ENCODE data around the gene ZNF420.
"Not testable (repeated sequence)": the region's sequence is repeated elsewhere in the genome, so short reads cannot be mapped to it uniquely, and the experiment has no call there.

The ZNF420 gene

DNA sequence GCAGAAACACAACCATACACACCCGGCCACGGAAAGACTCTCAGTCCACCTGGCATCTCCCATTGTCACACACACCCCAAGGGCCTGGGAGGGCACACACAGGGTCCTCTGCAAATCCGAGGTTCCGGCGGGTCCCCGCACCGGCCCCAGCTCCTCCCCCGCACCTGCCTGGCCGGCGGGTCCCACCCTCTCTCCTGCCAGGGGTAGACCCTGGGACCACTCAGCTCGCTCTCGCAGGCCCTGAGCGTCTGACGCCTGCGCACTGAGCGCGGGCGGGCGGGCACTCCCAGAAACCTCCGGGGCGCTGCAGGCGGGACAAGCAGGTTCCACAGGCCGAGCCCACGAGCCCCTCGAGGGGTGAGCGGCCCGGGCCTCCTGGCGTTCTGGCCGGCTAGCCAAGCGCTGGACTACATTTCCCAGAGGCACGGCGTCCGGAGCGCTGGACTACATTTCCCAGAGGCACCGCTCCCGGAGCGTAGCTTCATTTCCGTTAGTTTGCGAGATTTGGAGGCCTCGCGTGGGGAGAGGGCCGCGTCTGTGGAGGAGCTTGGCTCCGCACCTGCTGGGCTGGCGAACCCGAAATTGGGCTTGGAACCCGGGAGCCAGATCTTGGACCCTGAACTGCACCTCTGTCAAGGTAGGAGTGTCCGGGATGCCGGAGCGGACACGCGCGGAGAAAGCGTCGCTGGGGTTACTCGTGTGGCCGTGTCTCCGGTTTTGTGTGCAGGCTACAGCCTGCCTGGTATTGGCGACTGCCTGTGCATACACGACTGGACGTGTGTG is at the start of gene ZNF420:
ZNF420 (plus strand) TSS at position 500 of the 783 bp plus-strand sequence. CDS start 10,686 bp downstream, outside the sequence.
- DNase-seq = peak; percentile 91

DNA sequence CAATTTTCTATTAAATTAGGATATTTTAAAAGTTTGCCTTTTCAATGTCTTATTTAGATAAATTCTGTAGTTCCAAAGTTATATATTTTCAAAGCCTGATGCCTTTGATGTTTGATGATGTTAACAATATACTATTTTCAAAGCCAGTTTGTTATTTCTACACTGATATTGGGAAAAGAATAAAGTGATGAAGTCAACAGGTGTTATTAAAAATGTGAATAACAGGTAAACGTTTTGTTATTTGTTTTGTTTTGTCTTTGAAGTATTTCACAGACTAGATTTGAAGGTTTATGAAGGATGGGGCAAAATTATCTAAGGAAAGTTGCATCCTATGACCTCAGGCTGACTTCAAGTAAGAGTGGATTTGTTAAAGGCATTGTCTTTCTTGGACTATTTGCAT is 33.1 kb upstream of the ZNF420 start:
- DNase-seq = no peak

DNA sequence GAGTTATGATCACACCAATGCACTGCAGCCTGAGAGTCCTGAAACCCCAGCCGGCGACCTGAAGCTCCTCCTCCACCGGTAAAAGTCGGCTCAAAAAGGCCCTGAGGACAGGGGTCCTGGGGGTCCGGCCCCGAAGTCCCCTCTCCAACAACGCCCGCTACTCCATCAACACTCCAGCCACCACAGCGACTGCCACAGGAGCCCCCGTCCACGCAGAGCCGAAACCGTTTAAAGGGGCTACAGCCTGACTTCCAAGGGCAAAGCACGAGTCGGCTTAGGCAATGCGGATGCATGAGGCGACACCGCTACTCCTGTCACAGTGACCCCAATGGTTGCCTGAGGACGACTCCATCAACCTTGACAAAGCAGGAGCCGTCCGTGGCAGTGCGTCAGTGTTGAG is 22.9 kb upstream of the ZNF420 start:
- no peak for DNase-seq

DNA sequence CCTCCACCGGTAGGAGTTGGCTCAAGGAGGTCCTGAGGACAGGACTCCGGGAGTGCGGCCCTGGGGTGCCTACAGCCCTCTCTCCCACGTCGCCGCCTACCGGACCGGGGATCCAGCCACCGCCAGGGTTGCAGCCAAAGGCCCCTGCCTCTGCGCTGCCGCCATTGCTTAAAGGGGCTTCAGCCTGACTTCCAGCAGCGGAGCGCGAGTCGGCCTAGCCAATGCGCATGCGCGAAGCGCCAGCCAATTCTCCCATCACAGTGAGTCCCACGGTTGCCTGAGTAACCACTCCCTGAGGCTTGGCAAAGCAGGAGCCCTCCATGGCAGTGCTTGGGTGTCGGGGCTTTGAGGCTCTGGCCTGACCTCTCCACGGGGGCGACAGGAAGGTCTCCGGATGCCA is 21.5 kb upstream of the ZNF420 start:
- no peak for DNase-seq

DNA sequence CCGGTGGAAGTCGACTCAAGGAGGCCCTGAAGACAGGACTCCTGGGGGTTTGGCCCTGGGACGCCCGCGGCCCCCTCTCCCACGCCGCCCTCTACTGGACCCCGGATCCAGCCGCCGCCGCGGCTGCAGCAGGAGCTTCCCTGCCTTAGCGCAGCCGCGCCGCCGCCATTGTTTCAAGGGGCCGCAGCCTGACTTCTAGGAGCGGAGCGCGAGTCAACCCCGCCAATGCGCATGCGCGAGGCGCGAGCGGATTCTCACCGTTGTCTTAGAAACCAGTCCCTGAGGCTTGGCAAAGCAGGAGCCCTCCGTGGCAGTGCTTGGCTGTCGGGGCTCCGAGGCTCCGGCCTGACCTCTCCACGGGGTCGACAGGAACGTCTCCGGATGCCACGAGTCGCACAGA is 19.1 kb upstream of the ZNF420 start:
- no peak for DNase-seq

DNA sequence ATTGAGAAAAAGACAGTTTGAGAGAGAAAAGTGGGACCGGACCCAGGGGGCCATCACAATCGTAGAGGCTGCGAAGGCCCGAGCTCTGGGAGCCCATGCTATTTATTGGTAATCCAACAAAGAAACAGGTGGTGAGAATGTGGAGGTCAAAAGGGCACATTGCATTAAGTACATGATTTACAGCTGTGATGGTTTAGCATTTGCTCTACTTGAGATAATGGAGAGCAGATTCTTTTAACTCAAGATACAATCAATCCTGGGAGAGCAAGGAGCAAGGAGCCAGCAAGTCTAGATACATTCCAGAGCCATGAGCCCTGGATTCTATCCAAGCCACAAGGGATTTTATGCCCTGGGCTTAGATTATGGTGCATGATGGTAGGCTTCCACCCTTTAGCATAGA is 13.3 kb upstream of the ZNF420 start:
- DNase-seq = not testable (repeated sequence)

DNA sequence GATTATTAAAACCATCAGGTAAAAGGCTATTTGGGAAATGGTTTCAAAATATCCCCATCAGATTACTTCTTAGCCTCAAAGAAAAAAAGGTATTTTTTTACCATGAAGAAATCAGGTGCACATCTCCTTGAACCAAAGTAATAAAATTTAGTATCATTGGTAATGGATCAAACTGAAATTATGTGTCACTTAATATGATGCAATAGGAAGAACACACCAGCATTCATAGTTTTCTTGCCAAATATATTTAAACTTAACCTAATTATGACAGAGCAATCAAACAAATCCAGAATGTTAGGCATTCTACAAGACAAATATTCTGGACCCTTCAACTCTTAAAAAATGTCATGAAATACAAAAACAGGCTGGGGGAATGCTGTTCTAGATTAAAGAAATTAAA is 4.1 kb upstream of the ZNF420 start:
- DNase-seq = no peak

DNA sequence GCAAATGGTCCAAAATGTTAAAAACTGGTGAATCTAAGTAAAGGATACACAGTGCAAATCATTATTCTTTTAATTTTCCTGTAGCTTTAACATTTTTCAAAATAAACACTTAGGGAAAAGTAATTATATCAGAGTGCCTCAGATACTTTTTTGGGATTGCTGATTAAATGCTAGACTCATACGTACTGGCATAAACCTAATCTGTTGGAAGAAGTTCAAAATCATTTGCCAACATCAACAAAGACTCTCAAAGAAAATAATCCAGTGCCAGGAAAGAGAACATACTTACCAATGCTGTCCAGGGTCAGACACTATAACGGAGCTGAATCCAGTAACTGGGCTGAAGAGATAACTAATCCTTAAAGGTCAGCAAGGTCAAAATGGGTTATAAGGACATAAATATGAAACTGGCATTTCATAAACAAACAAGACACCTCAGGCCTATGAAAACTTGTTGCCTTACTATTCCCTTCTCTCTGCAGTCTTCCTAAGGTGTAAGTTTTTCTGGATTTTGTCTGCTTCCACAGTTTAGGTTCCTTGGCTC is 3.3 kb upstream of the ZNF420 start:
- no peak for DNase-seq

DNA sequence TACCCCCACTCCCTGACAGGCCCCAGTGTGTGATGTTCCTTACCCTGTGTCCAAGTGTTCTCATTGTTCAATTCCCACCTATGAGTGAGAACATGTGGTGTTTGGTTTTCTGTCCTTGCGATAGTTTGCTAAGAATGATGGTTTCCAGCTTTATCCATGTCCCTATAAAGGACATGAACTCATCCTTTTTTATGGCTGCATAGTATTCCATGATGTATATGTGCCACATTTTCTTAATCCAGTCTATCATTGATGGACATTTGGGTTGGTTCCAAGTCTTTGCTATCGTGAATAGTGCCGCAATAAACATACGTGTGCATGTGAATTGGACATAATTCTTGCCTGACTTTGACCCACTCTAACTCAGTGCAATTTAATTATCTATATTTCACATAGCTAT is 1.7 kb upstream of the ZNF420 start:
- not testable (repeated sequence) for DNase-seq

DNA sequence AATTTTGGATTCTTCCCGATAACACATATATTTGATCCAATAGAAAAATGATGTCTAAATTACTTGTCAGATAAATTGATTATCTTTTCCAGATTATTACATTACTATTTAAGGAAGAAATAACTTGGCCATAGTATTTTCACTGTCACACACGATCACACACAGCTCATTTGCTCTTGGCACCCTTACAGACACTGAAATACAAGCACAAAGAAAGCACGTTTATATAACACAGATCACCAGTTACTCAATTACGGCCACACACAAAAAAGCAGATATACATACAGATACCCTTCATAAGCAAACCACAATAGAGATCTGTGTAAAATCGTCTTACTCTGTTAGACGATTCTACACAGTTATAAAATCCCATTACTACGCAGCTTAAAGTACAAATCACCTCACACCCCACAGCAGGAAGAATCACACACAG is 716 bp upstream of the ZNF420 start:
- no peak for DNase-seq

DNA sequence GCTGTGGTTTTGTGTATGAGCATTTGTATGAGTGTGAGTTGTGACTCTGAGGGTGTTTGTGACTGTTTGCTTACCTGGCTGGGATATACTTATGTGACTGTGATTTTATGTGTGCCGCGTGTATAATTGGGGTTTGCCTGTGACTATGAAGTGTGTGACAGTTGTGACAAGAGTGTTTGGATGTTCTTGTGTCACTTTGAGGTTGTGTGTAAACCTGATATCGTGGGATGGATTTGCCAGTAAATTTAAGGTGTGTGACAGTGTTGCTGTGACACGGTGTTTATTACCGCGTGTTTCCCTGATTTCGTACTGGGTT is 442 bp downstream of the ZNF420 start:
- no peak for DNase-seq

DNA sequence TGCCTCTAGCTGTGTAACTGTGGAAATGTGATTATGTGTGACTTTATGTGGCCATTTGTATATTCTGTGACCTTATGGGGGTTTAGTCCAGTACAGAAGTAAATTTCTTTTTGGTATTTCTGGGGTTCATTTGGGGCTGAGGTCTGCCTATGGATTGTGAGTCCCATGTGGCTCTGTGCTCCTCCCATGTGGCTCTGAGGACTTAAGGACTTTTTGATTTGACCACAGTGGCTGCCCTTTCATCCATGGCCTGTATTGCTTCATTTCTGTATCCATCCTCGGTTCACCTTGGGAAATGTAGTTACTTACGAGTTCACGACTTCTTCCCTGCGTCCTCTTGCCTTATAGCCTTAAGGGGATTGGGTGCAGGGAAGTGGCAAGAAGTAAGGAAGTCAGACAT is 1.0 kb downstream of the ZNF420 start:
- no peak for DNase-seq

DNA sequence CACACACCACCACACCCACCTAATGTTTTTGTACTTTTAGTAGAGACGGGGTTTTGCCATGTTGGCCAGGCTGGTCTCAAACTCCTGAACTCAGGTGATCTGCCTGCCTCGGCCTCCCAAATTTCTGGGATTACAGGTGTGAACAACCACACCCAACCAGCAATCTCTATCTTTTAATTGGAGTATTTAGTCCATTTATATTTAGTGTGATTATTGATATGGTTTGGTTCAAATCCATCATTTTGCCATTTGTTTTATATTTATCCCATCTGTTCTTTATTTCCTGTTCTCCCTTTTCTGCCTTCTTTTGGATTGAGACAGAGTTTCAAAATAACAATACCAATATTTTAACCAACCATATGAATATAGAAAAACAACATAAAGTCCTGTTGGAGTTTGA is 4.1 kb downstream of the ZNF420 start:
- DNase-seq = no peak

DNA sequence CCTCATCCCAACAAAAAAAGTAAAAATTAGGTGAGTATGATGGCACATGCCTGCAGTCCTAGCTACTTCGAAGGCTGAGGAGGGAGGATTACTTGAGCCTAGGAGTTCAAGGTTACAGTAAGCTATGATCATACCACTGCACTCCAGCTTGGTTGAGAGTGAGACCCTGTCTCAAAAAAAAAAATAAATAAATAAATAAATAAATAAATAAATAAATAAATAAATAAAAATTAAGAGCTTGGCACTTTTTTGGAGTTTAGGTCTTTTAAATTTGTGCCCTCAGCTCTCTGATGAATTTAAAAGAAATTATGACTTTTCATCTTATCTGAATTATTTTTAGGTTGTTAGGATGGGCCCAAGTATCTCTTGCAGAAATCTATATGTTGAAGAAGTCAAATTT is 8.9 kb downstream of the ZNF420 start:
- no peak for DNase-seq

DNA sequence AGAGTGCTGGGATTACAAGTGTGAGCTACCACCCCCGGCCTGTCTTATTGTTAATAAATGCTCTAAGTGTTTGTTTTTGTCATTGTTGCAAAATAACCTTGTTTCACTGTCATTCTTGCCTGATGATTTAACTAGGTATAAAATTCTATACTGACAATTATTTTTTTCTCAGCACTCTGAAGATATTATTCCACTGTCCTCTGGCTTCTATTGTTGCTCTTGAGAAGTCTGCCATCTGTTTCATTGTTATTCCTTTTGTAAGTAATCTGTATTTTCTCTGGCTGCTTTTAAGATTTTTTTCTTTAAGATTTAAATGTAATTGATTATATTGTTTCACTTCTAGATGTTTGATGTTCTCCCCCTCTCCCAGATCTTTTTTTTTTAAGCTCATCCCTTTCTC is 17.6 kb downstream of the ZNF420 start:
- DNase-seq = no peak

DNA sequence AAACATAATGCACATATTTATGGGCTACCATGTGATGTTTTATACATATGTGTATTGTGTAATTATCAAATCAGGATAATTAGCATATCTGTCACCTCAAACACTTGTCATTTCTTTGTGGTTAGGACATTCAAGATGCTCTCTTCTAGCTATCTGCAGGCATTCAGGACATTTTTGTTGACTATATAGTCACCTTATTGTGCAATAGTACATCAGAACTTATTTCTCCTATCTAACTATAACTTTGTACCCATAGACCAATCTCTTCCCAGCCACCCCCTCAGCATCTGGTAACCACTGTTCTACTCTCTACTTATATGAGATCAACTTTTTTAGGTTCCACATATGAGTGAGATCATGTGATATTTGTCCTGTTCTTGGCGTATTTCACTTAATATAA is 20.3 kb downstream of the ZNF420 start:
- DNase-seq = no peak

DNA sequence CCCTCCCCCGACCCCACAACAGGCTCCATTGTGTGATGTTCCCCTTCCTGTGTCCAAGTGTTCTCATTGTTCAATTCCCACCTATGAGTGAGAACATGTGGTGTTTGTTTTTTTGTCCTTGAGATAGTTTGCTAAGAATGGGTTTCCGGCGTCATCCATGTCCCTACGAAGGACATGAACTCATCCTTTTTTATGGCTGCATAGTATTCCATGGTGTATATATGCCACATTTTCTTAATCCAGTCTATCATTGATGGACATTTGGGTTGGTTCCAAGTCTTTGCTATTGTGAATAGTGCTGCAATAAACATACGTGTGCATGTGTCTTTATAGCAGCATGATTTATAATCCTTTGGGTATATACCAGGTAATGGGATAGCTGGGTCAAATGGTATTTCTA is 25.9 kb downstream of the ZNF420 start:
- not testable (repeated sequence) for DNase-seq

DNA sequence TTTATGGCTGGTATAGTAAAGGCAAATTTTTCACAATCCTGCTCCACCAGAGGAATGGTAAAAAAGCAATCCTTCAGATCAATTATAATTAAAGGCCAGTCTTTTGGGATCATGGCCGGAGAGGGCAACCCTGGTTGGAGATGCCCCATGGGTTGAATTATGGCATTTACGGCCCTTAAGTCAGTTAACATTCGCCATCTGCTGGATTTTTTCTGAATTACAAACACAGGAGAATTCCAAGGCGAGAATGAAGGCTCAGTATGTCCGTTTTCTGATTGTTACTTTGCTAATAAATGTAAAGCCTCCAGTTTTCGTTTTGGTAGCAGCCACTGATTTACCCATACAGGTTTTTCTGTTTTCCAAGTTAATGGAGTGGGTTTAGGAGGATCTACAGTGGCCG is 33.5 kb downstream of the ZNF420 start:
- not testable (repeated sequence) for DNase-seq

DNA sequence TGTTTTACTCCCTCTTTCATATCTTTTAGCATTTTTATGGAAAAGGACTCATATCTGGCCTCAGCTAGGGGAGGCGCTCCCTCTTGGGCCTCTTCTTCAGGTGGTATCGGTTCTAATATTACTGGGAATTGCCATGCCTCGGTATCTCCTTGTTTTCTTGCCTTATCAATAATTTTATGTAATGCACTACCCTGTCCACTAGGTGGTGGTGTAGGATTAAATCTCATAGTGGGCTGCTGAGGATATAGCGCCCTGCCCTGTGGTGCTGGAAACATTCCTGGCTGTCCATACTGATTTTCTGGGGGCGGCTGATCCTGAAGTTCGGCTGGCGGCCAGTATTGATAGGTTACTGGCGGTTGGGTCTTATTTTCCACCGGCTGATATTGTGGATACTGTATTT is 35.8 kb downstream of the ZNF420 start:
- no peak for DNase-seq

DNA sequence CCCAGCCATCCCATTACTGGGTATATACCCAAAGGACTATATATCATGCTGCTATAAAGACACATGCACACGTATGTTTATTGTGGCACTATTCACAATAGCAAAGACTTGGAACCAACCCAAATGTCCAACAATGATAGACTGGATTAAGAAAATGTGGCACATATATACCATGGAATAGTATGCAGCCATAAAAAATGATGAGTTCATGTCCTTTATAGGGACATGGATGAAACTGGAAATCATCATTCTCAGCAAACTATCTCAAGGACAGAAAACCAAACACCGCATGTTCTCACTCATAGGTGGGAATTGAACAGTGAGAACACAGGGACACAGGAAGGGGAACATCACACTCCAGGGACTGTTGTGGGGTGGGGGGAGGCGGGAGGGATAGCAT is 43.9 kb downstream of the ZNF420 start:
- DNase-seq = not testable (repeated sequence)

DNA sequence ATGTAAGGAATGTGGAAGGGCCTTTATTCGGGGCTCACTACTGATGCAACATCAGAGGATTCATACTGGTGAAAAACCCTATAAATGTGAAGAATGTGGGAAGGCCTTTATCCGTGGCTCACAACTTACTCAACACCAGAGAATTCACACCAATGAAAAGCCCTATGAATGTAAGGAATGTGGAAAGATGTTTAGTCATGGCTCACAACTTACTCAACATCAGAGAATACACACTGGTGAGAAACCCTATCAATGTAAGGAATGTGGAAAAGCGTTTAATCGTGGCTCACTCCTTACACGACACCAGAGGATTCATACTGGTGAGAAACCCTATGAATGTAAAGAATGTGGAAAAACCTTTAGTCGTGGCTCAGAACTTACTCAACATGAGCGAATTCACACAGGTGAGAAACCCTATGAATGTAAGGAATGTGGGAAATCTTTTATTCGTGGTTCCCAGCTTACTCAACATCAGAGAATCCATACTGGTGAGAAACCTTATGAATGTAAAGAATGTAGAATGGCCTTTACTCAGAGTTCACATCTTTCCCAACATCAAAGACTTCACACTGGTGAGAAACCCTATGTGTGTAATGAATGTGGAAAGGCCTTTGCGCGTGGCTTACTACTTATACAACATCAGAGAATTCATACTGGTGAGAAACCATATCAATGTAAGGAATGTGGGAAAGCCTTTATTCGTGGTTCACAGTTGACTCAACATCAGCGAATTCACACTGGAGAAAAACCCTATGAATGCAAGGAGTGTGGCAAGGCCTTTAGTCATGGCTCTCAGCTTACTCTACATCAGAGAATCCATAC is 50.0 kb downstream of the ZNF420 start:
- DNase-seq = no peak

DNA sequence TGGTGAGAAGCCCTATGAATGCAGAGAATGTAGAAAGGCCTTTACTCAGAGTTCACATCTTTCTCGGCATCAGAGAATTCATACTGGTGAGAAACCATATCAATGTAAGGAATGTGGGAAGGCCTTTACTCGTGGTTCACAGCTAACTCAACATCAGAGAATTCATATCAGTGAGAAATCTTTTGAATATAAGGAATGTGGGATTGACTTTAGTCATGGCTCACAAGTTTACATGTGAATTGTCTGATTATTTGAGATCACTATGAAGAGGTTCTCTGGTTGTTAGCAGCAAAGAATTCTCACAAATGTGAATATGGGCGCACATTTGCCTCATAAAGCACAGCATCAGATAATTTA is 50.6 kb downstream of the ZNF420 start:
- no peak for DNase-seq

DNA sequence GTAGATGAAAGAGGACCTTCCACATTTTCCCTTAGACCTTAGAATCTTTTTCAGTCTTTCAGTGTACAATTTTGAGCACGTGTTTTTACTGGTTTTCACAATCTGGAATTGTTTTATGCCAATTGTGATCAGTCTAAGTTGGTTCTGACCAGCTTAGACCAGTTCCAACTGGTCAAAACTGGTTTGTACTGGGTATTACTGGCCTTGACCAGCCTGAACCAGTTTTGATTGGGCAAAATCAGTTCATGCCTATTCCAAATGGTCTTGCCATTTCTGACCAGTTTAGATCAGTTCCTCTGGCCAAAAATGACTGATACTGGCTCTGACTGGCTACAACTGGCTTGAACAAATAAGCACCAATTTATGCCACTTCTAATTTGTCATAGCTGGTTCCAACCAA is 57.9 kb downstream of the ZNF420 start:
- DNase-seq = no peak

DNA sequence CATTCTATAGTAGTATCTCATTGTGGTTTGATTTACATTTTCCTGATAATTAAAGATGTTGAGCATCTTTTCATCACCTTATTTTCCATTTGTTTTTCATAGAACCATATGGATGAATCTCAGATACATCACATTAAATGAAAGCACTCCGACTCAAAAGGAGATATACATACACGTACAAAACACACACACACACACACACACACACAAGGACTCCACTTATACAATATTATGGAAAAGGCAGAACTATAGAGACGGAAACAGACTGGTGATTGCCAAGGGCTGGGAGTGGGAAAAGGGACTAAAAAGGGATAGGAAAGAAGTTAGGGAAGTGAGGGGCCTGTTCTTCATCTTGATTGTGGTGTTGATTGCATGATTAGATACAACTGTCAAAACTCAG is 70.0 kb downstream of the ZNF420 start:
- DNase-seq = no peak

Measured in activated CD8-positive, alpha-beta memory T cell treated with anti-CD3 and anti-CD28 coated beads for 24 hours (primary cell).